H1 (cell line): ENCODE results near the gene ZFYVE19. TPM values are rescaled to one million over a fixed set of nuclear protein-coding genes. Genes with fewer than 3 reads are reported as not detected.

Experiments
- CTCF ChIA-PET: fragments of 300-600 bp; sonication (Branson Sonifier 250); formaldehyde crosslinking; loops from one replicate; lab custom pipeline; 2021; ENCODE audit not compliant: partially characterized antibody; lab: Charles Lee
- POLR2A ChIA-PET: fragments of 300-600 bp; sonication (Branson Sonifier 250); formaldehyde crosslinking; loops from one replicate; lab custom pipeline; 2021; ENCODE audit warnings: inconsistent platforms; ENCODE audit not compliant: partially characterized antibody; lab: Charles Lee
- DNase-seq, 2 experiments: peaks; one replicate each; pipeline versions ENCODE4 v3.0.0 to v3.0.0-alpha.2; 2010 to 2022; ENCODE audit warnings: low spot score in 2 of 2, low read depth in 1 of 2, mixed read lengths in 1 of 2
- FAIRE-seq: peaks from 2 replicates; lab custom pipeline; 2011; peaks lifted over from hg19 to GRCh38; lab: Jason Lieb, UNC
- H2AFZ ChIP-seq: 2 replicates; pipeline ENCODE4 v1.8.1; 2012; ENCODE audit warnings: low read length, inconsistent platforms
- H2AK5ac ChIP-seq: 2 replicates; pipeline ENCODE4 v1.6.1; 2013; ENCODE audit warnings: low read depth, low read length
- H2BK120ac ChIP-seq: replicated peaks from 2 replicates; pipeline ENCODE3; 2013; ENCODE audit warnings: low read depth, low read length, inconsistent platforms
- H2BK12ac ChIP-seq: 2 replicates; pipeline ENCODE4 v1.6.1; 2013; ENCODE audit warnings: low read depth, low read length
- H2BK15ac ChIP-seq: 2 replicates; pipeline ENCODE4 v1.6.1; 2013; ENCODE audit warnings: low read length
- H2BK20ac ChIP-seq: 2 replicates; pipeline ENCODE4 v1.6.1; 2013; ENCODE audit warnings: low read length
- H2BK5ac ChIP-seq: 2 replicates; pipeline ENCODE4 v1.6.1; 2013; ENCODE audit warnings: low read depth, low read length
- H3K14ac ChIP-seq: 2 replicates; pipeline ENCODE4 v1.6.1; 2013; ENCODE audit warnings: inconsistent platforms; ENCODE audit not compliant: insufficient read length
- H3K18ac ChIP-seq: 2 replicates; pipeline ENCODE4 v1.6.1; 2013; ENCODE audit warnings: low read length; ENCODE audit errors: extremely low read depth
- H3K23ac ChIP-seq: 2 replicates; pipeline ENCODE4 v1.6.1; 2013; ENCODE audit warnings: inconsistent platforms; ENCODE audit not compliant: insufficient read length
- H3K23me2 ChIP-seq: 2 replicates; pipeline ENCODE4 v1.6.1; 2013; ENCODE audit warnings: low read depth, low read length
- H3K27ac ChIP-seq: 2 replicates; pipeline ENCODE4 v1.6.1; 2011; ENCODE audit warnings: low read depth, low read length, inconsistent platforms
- H3K27me3 ChIP-seq, 4 experiments: replicated peaks in 1 of 4; 1 replicate in 1 of 4; 2 replicates in 3 of 4; pipeline versions ENCODE4 v1.6.1 to v1.8.1; 2011 to 2013; ENCODE audit warnings: low read length in 3 of 4, mild to moderate bottlenecking in 3 of 4, inconsistent platforms in 2 of 4, mixed read lengths in 2 of 4, moderate library complexity in 1 of 4; ENCODE audit not compliant: control insufficient read depth in 3 of 4, insufficient read depth in 3 of 4; ENCODE audit errors: extremely low read depth in 1 of 4
- H3K36me3 ChIP-seq, 4 experiments: 2 replicates each; pipeline versions ENCODE4 v1.6.1 to v1.8.1; 2011 to 2013; ENCODE audit warnings: mild to moderate bottlenecking in 4 of 4, low read length in 3 of 4, moderate library complexity in 2 of 4, control low read depth in 1 of 4, inconsistent platforms in 1 of 4; ENCODE audit not compliant: insufficient read depth in 4 of 4, control insufficient read depth in 2 of 4
- H3K4ac ChIP-seq: replicated peaks from 2 replicates; pipeline ENCODE3; 2013; ENCODE audit warnings: low read length, low read depth, mixed read lengths, inconsistent platforms; ENCODE audit not compliant: insufficient read length
- H3K4me1 ChIP-seq, 4 experiments: replicated peaks in 1 of 4; 1 replicate in 1 of 4; 2 replicates in 3 of 4; pipeline versions ENCODE4 v1.6.1 to v1.8.1; 2011 to 2013; ENCODE audit warnings: low read length in 3 of 4, inconsistent platforms in 2 of 4, mixed read lengths in 1 of 4; ENCODE audit not compliant: insufficient read depth in 4 of 4, control insufficient read depth in 3 of 4
- H3K4me2 ChIP-seq, 2 experiments: 2 replicates each; pipeline versions ENCODE4 v1.6.1 to v1.8.1; 2011 to 2013; ENCODE audit warnings: low read depth in 2 of 2, low read length in 2 of 2, control low read depth in 1 of 2, inconsistent platforms in 1 of 2, mild to moderate bottlenecking in 1 of 2; ENCODE audit not compliant: insufficient read depth in 1 of 2
- H3K4me3 ChIP-seq, 4 experiments: fragments of 200-600, 300-600 bp in 1 of 4; sonication (generic), shearing (Covaris generic), sonication (Bioruptor Twin) in 1 of 4; 2 replicates each; pipeline versions ENCODE4 v1.5.1 to v1.8.1; 2011 to 2016; ENCODE audit warnings: low read length in 4 of 4, low read depth in 3 of 4, control low read depth in 2 of 4, inconsistent platforms in 2 of 4, mild to moderate bottlenecking in 2 of 4, mixed read lengths in 1 of 4, moderate library complexity in 1 of 4; ENCODE audit not compliant: insufficient read depth in 2 of 4; ENCODE audit errors: extremely low read depth in 1 of 4
- H3K56ac ChIP-seq: replicated peaks from 2 replicates; pipeline ENCODE3; 2013; ENCODE audit warnings: low read depth, mild to moderate bottlenecking, mixed read lengths, low read length, inconsistent platforms; ENCODE audit not compliant: insufficient read length
- H3K79me1 ChIP-seq: 2 replicates; pipeline ENCODE4 v1.6.1; 2013; ENCODE audit warnings: low read depth, low read length, control low read depth
- H3K79me2 ChIP-seq, 2 experiments: 2 replicates each; pipeline versions ENCODE4 v1.6.1 to v1.8.1; 2012 to 2013; ENCODE audit warnings: low read length in 2 of 2, mild to moderate bottlenecking in 2 of 2, inconsistent platforms in 1 of 2; ENCODE audit not compliant: insufficient read depth in 2 of 2, control insufficient read depth in 1 of 2
- H3K9ac ChIP-seq, 4 experiments: replicated peaks in 1 of 4; 1 replicate in 1 of 4; 2 replicates in 3 of 4; pipeline versions ENCODE4 v1.6.1 to v1.8.1; 2011 to 2013; ENCODE audit warnings: low read depth in 3 of 4, low read length in 3 of 4, control low read depth in 2 of 4, mild to moderate bottlenecking in 2 of 4, moderate library complexity in 2 of 4, inconsistent platforms in 1 of 4; ENCODE audit errors: extremely low read depth in 1 of 4
- H3K9me3 ChIP-seq, 2 experiments: 2 replicates each; pipeline versions ENCODE4 v1.6.1 to v1.8.1; 2012 to 2013; ENCODE audit warnings: mild to moderate bottlenecking in 2 of 2, moderate library complexity in 2 of 2, control low read depth in 1 of 2, inconsistent platforms in 1 of 2, low read depth in 1 of 2, low read length in 1 of 2, mixed read lengths in 1 of 2; ENCODE audit not compliant: insufficient read depth in 2 of 2
- H4K20me1 ChIP-seq, 2 experiments: replicated peaks in 1 of 2; 2 replicates each; pipeline versions ENCODE3 to v1.8.1; 2011 to 2013; ENCODE audit warnings: inconsistent platforms in 2 of 2, low read length in 2 of 2, mild to moderate bottlenecking in 1 of 2; ENCODE audit not compliant: insufficient read depth in 2 of 2, control insufficient read depth in 1 of 2
- H4K5ac ChIP-seq: 2 replicates; pipeline ENCODE4 v1.6.1; 2013; ENCODE audit warnings: low read length, low read depth, mixed read lengths, inconsistent platforms; ENCODE audit not compliant: insufficient read length
- H4K8ac ChIP-seq: 2 replicates; pipeline ENCODE4 v1.8.0; 2013; ENCODE audit warnings: mild to moderate bottlenecking, moderate library complexity, low read length, inconsistent platforms; ENCODE audit not compliant: insufficient read depth; ENCODE audit errors: extremely low read depth
- H4K91ac ChIP-seq: replicated peaks from 2 replicates; pipeline ENCODE3; 2013; ENCODE audit warnings: low read length, mixed read lengths, inconsistent platforms; ENCODE audit not compliant: insufficient read length
- TEAD4 ChIP-seq: IDR thresholded peaks from 2 replicates; pipeline ENCODE4 v1.6.1; 2012; ENCODE audit warnings: low read depth, low read length, inconsistent platforms, mixed read lengths
- WGBS, 2 experiments: shearing (Covaris generic) in 1 of 2; methylation state at CpG; one replicate each; pipeline versions ENCODE4 v1.1.6 to v1.1.7; 2013 to 2015; ENCODE audit warnings: low lambda C conversion rate in 2 of 2, mixed read lengths in 2 of 2, inconsistent platforms in 1 of 2, low coverage in 1 of 2, missing lambda C conversion rate in 1 of 2; ENCODE audit not compliant: insufficient replicate concordance in 2 of 2, insufficient coverage in 1 of 2, insufficient read length in 1 of 2; ENCODE audit errors: extremely low coverage in 1 of 2, missing lambda C conversion rate in 1 of 2; 5-methylcytosine and 5-hydroxymethylcytosine counted together
- polyA plus RNA-seq, 7 experiments: library from polyadenylated mRNA; depleted of rRNA in 3 of 7; stranded (reverse) in 5 of 7; unstranded in 2 of 7; fragments of >200 nt in 5 of 7; fragments of 200-250 nt in 2 of 7; gene quantifications; 1 replicate in 5 of 7; 2 replicates in 1 of 7; 4 replicates in 1 of 7; pipeline versions ENCODE4 v1.2.1 to v1.2.3, GENCODE V29; 2011 to 2013; ENCODE audit warnings: missing spikeins in 2 of 7, mixed read lengths in 2 of 7
- total RNA-seq: library from RNA; stranded (reverse); fragmentation: NEBNext Ultra II Directional; extraction: Animal tissue kit (Norgen Biotek cat#: 25700); gene quantifications from 2 replicates; pipeline ENCODE4 v1.2.1, GENCODE V29; 2021

ZFYVE19 gene
- total and polyA plus RNA-seq, 2 of the 8 experiments (the other 6 are each of a cell fraction or from before 2014, with no cell fraction given) = 11.2 to 21.8 TPM

DNA sequence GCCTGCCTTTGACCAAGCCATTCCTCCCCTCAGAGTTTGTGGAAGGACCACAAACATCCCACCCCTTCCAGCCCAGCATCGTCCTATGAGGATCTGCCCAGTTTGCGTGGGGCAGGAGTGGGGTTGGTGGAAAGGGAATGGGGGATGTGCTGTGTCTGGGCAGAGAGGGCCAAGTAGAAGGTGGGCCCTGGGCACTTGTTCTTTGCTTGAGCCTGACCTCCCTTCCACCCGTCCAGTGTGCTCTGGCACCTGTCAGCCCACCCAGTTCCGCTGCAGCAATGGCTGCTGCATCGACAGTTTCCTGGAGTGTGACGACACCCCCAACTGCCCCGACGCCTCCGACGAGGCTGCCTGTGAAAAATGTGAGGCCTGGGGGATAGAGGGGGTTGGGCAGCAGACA lies 47.3 kb downstream of the ZFYVE19 start:
- Histone ChIP-seq H3K4ac (no peak overlapping the region), H4K20me1 (peaks cover 5 to 6% of the 10 kb centered on the region in 2 experiments), H2BK20ac (no peak overlapping the region), H3K4me1 (peaks cover 0 to 3% (median 0%) of the 10 kb centered on the region in 4 experiments; a peak in 1 of 7 replicates), H2BK12ac (no peak overlapping the region), H3K4me2 (no peak overlapping the region), H3K23me2 (no peaks in the 10 kb centered on the region), H3K18ac (no peak overlapping the region), H3K9ac (no peak overlapping the region), H3K4me3 (no peak overlapping the region), H2BK120ac (no peak overlapping the region), H3K23ac (no peak overlapping the region), H3K56ac (no peak overlapping the region), H3K27ac (no peak overlapping the region), H3K27me3 (no peaks in the 10 kb centered on the region), H3K14ac (no peak overlapping the region), H4K91ac (no peak overlapping the region), H3K79me2 (peaks cover 0 to 11% of the 10 kb centered on the region in 2 experiments; a peak in 2 of 4 replicates), H2BK15ac (no peak overlapping the region), H2BK5ac (no peak overlapping the region), H3K79me1 (peaks cover 3% of the 10 kb centered on the region; the same call in 1 of the 2 replicates), H2AFZ (no peak overlapping the region), H4K8ac (no peak overlapping the region), H4K5ac (no peak overlapping the region), H2AK5ac (no peak overlapping the region), H3K36me3 (peaks cover 18 to 52% (median 44%) of the 10 kb centered on the region in 4 experiments; a peak in 7 of 8 replicates), H3K9me3 (no peaks in the 10 kb centered on the region)
- ChIA-PET CTCF (interaction anchor here (1.2 to 8.6 kb wide), 3 partner anchors 10 to 43 kb away, joined by 3 to 208 read pairs (median 157); partner anchors contain the start of genes SPINT1 and VPS18), POLR2A (interaction anchor here (1.5 to 1.7 kb wide), 2 partner anchors 10 to 16 kb away, joined by 3 to 8 read pairs; partner anchors contain the start of gene SPINT1)
- WGBS, 2 experiments = 82% methylated on average over 10 of the region's 10 CpGs; no CpG with 5 or more reads in 1 of the 2 experiments
- no peak for TF ChIP-seq TEAD4
- DNase-seq (no peak), FAIRE-seq (no peak)
